ENCODE results near the gene MACROH2A2.
A peak's percentile ranks its signal among the peaks of the same experiment; 100 is the strongest.
"Not testable (repeated sequence)": the region's sequence is repeated elsewhere in the genome, so short reads cannot be mapped to it uniquely, and the experiment has no call there.

Gene MACROH2A2

GRCh38 chr10:70132098-70133029 is 79.7 kb downstream of the MACROH2A2 start, which contains the start of gene AIFM2:
TSS of gene AIFM2 (minus strand) at chr10:70132825. CDS start at chr10:70124084, 8,741 bp downstream.
- peak; percentile 36 for DNase-seq

- no peak for DNase-seq
Observed at GRCh38 chr10:70135046-70135445, 82.4 kb downstream of the MACROH2A2 start.

DNA sequence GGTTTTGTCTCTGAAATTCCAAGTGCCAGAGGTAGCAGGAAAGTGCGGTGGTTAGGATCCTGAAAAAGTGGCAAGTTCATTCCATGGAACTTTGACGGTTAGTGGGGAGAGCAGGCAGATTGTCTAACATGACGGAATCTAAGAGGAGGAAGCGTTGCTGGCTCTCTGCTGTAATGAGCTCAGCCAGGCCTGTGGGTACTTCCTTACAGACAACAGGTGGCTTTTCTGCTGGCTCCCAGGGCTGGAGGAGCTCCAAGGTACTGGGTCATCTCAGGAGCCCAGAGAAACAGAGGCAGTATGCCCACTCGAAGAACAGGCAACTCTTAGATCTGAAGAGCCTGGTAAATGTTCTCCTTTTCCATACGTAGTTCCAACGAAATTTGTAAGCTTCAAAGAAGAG is 83.0 kb downstream of the MACROH2A2 start:
- DNase-seq = no peak

GRCh38 chr10:70137135-70137534 is 84.5 kb downstream of the MACROH2A2 start:
- DNase-seq = no peak

GRCh38 chr10:70137927-70138883 is 85.6 kb downstream of the MACROH2A2 start:
- no peak for DNase-seq

- DNase-seq = no peak
Observed at GRCh38 chr10:70139151-70139996, 86.7 kb downstream of the MACROH2A2 start.

GRCh38 chr10:70139997-70140250 is 87.3 kb downstream of the MACROH2A2 start:
- DNase-seq = no peak

DNA sequence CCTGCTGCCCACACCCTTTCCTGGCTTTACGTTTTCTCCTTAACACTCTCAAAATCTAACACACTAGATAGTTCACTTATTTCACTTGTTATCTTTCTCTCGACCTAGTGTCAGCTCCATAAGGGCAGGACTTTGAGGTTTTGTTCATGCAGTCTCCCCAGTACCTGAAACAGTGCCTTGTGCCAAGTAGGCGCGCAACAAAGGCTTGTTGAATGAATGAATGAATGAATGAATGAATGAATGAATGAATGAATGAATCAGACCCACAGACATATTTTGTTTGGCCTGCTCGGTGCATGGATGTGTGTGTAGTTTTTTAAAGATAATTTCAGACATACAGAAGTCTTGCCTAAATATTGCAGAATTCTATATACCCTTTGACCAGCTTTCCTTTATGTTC is 87.7 kb downstream of the MACROH2A2 start:
- no peak for DNase-seq

DNA sequence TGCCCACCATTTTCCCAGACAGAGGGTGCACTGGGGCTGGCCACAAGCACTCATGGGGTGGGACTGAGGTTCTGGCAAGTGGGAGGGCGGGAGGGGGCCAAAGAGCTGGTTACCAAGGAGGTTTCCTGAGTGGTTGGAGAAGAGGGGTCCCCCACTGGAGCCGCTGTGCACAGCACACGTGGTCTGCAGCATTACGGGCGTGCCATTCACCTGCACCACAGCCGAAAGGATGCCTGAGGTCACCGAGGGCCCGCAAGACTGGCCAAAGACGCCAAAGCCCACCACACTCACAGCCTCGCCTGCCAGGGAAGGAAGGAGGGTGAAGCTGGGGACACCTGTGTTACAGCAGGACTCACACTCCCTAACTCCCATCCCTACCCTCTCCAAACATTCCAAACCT is 89.9 kb downstream of the MACROH2A2 start:
- no peak for DNase-seq

DNA sequence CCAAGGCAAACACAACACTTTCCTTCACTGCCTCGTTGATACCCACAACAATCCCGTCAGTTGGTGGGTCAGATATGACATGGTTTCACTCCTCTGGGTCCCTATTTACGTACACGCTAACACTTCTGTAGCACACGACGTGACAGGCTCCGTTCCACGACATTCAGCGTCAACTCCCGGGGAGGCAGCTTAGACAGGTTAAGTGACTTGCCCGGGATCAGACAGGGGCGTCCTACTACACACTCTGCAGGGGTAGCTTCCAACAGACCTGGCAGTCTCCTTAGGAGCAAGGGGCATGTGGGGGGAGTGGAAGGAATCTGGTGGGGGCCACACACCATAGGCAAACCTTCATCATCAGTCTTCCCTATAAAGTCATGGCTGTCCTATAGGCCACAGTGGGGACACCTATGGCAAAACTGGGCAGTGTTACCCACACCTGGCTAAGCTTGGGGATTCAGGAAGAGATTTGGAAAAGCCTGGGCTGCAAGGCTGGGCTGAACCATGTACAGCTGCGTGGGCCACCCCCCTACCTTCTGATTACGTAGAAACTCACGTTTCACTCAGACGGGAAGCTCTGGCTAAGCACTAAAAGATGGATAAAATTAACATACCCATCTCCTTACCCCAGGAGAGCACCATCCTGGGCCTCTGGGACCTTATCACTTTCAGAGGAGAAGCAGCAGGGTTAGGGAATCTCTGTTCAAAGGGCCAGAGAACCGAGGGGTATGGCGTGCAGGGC is 91.9 kb downstream of the MACROH2A2 start:
- DNase-seq = no peak

DNA sequence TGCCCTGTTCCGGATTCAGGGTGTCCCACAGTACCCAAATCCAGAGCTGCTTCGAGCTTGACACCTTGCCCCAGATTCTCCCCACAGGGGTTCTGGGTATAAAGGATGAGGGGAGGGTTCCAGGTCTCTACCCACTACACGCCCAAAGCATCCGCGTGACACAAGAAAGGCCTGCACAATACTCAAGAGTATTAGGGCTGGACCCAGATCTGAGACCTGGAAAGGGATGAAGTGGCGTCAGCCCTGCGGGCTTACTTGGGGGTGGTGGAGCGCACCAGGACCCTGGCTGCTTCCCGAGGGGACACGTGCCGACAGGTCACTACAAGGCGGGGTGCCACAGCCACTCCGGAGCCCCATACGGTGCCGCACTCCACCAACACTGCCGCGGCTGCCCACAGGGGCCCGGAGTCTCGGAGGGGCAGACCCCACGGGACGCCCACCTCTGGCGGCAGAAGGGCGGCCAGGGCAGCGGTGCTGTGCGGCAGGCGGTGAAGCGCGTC is 92.6 kb downstream of the MACROH2A2 start:
- DNase-seq = no peak

GRCh38 chr10:70145666-70146488 is 93.2 kb downstream of the MACROH2A2 start:
- DNase-seq = peak; percentile 61

DNA sequence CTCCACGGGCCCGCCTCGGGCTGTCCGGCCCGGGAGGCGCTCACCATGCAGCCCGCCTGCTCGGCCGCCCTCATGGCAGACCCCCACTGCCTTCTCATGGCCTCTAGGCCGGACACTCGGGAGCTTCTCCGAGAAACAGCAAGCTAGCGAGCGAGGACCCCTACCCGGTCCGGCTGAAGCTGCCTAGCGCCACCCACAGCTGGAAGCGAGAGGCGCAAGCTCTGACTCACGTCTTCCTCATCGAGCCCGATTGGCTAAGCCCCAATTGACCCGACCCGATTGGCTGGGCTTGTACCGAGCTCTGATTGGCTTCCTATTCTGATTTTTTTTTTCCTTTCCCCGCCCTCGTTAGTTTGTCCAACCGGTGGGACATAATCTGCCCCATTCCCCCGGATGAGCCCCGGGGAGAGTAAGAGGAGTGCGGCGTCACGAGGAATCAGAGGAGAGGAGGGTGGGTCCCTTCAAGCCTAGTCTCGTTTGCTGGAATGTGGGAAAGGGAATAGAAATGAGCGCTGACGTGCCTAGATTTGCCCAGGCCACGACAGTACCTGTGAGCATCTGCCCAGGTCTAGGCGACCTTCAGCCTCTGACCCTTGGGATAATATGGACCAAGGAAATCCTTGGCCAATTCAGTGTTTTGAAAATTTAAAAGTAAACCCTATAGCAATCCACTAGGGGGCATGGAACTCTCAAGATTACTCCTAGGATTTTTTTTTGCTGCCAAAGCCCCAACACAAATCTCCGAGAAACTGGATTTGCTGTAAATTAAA is 94.0 kb downstream of the MACROH2A2 start, which contains the start of gene TYSND1:
TYSND1 (minus strand) TSS at position 212 of the 770 bp plus-strand sequence; CDS start at position 98, 114 bp downstream.
- peak; percentile 88 for DNase-seq

DNA sequence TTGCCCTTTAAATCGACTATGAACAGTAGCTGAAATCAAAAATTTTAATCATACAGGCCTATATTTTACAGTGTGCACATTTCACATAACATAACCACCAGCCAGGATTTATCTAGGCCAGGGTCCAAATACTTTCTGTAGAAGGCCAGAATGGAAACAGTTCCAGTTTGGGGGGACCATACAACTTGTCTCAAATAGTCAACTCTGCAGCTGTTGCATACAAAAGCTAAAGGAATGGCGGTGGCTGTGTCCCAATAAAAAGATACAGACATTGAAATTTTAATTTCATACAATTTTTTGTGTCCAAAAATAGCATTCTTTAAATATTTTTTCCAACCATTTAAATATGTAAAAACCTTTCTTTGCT is 94.6 kb downstream of the MACROH2A2 start:
- DNase-seq = no peak

- DNase-seq = no peak
Observed at GRCh38 chr10:70148516-70148915, 95.9 kb downstream of the MACROH2A2 start.

- no peak for DNase-seq
Observed at GRCh38 chr10:70155255-70155838, 102.7 kb downstream of the MACROH2A2 start.

GRCh38 chr10:70158113-70158512 is 105.5 kb downstream of the MACROH2A2 start:
- DNase-seq = no peak

GRCh38 chr10:70159366-70159765 is 106.7 kb downstream of the MACROH2A2 start:
- DNase-seq = not testable (repeated sequence)

DNA sequence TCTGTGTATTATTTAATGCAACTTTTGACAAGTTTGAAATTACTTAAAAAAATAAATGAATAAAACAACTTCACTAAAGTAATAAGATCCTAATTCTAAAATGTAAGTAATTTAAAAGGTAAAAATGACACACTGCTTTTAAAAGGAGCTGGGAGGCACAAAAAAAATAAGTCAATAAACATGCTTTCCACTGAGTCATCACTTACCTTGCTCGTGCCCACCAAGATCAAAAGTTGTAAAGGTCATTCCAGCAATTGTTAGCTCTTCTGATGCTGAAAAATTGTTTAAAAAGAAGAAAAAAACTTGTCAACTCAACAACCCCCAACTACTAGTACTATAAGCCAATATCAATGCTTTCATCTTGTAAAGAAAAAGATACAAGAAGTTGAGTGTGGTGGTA is 108.2 kb downstream of the MACROH2A2 start:
- no peak for DNase-seq

Data from stimulated activated CD4-positive, alpha-beta T cell treated with anti-CD3 and anti-CD28 coated beads, Interleukin-12 subunit alpha, Interleukin-12 subunit beta, amount 100 ng/mL, for 4 hours (primary cell).